ENCODE data around the gene THOC1. TPM values are rescaled to one million over a fixed set of nuclear protein-coding genes. Genes with fewer than 3 reads are reported as not detected.

The THOC1 gene
- total RNA-seq, 1 donor from 2014 or later, result 241 TPM

GRCh38 chr18:295756-296490 lies 28.1 kb upstream of the THOC1 start:
- no peak overlapping the region for H3K27ac ChIP-seq
- H3K36me3 Mint-ChIP-seq, result no peaks in the 10 kb centered on the region
- H3K9me3 Mint-ChIP-seq, result peaks cover 2% of the 10 kb centered on the region
- H3K9me3 ChIP-seq (ENCODE audit: low read depth), result no peaks in the 10 kb centered on the region
- no peak overlapping the region for H2AFZ ChIP-seq (replicated peaks)
- H3K4me1 ChIP-seq, result no peaks in the 10 kb centered on the region
- no peak overlapping the region for H3K4me3 Mint-ChIP-seq
- H3K4me2 ChIP-seq, result no peak overlapping the region
- no peaks in the 10 kb centered on the region for H3K27me3 ChIP-seq
- H3K27me3 Mint-ChIP-seq (ENCODE audit: insufficient read depth, low read depth), result peaks cover 3% of the 10 kb centered on the region
- H3K36me3 ChIP-seq, result no peaks in the 10 kb centered on the region
- no peak overlapping the region for H3K9ac ChIP-seq
- H3F3A ChIP-seq (ENCODE audit: low read depth), result no peaks in the 10 kb centered on the region
- no peak overlapping the region for H3K27ac Mint-ChIP-seq
- no peak overlapping the region for H3K4me3 ChIP-seq
- H3K4me1 Mint-ChIP-seq, result peaks cover 10% of the 10 kb centered on the region
- H4K20me1 ChIP-seq (ENCODE audit: low read depth), result no peaks in the 10 kb centered on the region
- DNase-seq (ENCODE audit: low spot score), result no peak
- TF ChIP-seq CTCF (IDR thresholded peaks at IDR 0.05) (no peak), EZH2phosphoT487 (IDR thresholded peaks at IDR 0.05) (no peak)
- H3K79me2 ChIP-seq (ENCODE audit: low read depth), result no peaks in the 10 kb centered on the region

GRCh38 chr18:294566-294965 lies 26.7 kb upstream of the THOC1 start:
- Histone ChIP-seq H3K27ac (no peak overlapping the region), H3K4me2 (no peak overlapping the region), H3K9ac (no peak overlapping the region), H3F3A (ENCODE audit: low read depth) (no peaks in the 10 kb centered on the region), H3K79me2 (ENCODE audit: low read depth) (no peaks in the 10 kb centered on the region), H3K4me1 (no peaks in the 10 kb centered on the region), H4K20me1 (ENCODE audit: low read depth) (no peaks in the 10 kb centered on the region), H3K36me3 (no peaks in the 10 kb centered on the region), H3K9me3 (ENCODE audit: low read depth) (no peaks in the 10 kb centered on the region), H3K4me3 (no peak overlapping the region), H2AFZ (replicated peaks) (no peak overlapping the region), H3K27me3 (no peaks in the 10 kb centered on the region)
- no peak for TF ChIP-seq EZH2 (IDR thresholded peaks at IDR 0.05)
- TF ChIP-seq EZH2phosphoT487 (IDR thresholded peaks at IDR 0.05), result no peak
- no peak for TF ChIP-seq CTCF (IDR thresholded peaks at IDR 0.05)
- Mint-ChIP-seq H3K4me3 (no peak overlapping the region), H3K27ac (no peak overlapping the region), H3K36me3 (no peaks in the 10 kb centered on the region), H3K4me1 (peaks cover 10% of the 10 kb centered on the region), H3K9me3 (peaks cover 2% of the 10 kb centered on the region), H3K27me3 (ENCODE audit: insufficient read depth, low read depth) (peaks cover 6% of the 10 kb centered on the region)
- no peak for DNase-seq (ENCODE audit: low spot score)

- Histone ChIP-seq H3K4me1 (no peaks in the 10 kb centered on the region), H2AFZ (replicated peaks) (no peak overlapping the region), H3K9me3 (ENCODE audit: low read depth) (no peaks in the 10 kb centered on the region), H3K36me3 (no peaks in the 10 kb centered on the region), H3K27ac (no peak overlapping the region), H3K4me3 (no peak overlapping the region), H4K20me1 (ENCODE audit: low read depth) (no peaks in the 10 kb centered on the region), H3K27me3 (no peaks in the 10 kb centered on the region), H3K9ac (no peak overlapping the region), H3F3A (ENCODE audit: low read depth) (no peaks in the 10 kb centered on the region), H3K4me2 (no peak overlapping the region), H3K79me2 (ENCODE audit: low read depth) (no peaks in the 10 kb centered on the region)
- H3K9me3 Mint-ChIP-seq, result peaks cover 2% of the 10 kb centered on the region
- no peak for TF ChIP-seq EZH2 (IDR thresholded peaks at IDR 0.05)
- no peak for TF ChIP-seq CTCF (IDR thresholded peaks at IDR 0.05)
- no peak for TF ChIP-seq EZH2phosphoT487 (IDR thresholded peaks at IDR 0.05)
- peaks cover 6% of the 10 kb centered on the region for H3K27me3 Mint-ChIP-seq (ENCODE audit: insufficient read depth, low read depth)
- no peak for DNase-seq (ENCODE audit: low spot score)
- H3K4me3 Mint-ChIP-seq, result no peak overlapping the region
- H3K27ac Mint-ChIP-seq, result no peak overlapping the region
- peaks cover 10% of the 10 kb centered on the region for H3K4me1 Mint-ChIP-seq
- no peaks in the 10 kb centered on the region for H3K36me3 Mint-ChIP-seq
Observed at GRCh38 chr18:293536-293935, 25.7 kb upstream of the THOC1 start.
